Gastroesophageal sphincter (tissue), 4 donors: ENCODE data around the gene MECR. TPM values are rescaled to one million over a fixed set of nuclear protein-coding genes. Genes with fewer than 3 reads are reported as not detected.
A peak's percentile ranks its signal among the peaks of the same experiment; 100 is the strongest.

Experiments used
- ATAC-seq: fragments of 150-250 bp; one replicate; pipeline ENCODE4 v1.9.1; 2016; ENCODE audit warnings: mild to moderate bottlenecking, moderate library complexity
- H3K27ac ChIP-seq, 4 donors: fragments of 200-600 bp; sonication (generic) in 3 of 4; 1 replicate in 3 of 4; 2 replicates in 1 of 4; pipeline ENCODE4 v1.5.1; 2016 to 2019
- H3K27me3 ChIP-seq: fragments of 200-600 bp; sonication (generic); one replicate; pipeline ENCODE4 v1.5.1; 2019
- H3K36me3 ChIP-seq, 2 donors: fragments of 200-600 bp; sonication (generic); one replicate each; pipeline ENCODE4 v1.5.1; 2019; ENCODE audit warnings: control low read depth in 1 of 2
- H3K4me1 ChIP-seq, 3 donors: fragments of 200-600 bp; sonication (generic); 1 replicate in 2 of 3; 2 replicates in 1 of 3; pipeline ENCODE4 v1.5.1; 2016 to 2019; ENCODE audit warnings: control low read depth in 2 of 3
- H3K4me3 ChIP-seq, 2 donors: fragments of 200-600 bp; sonication (generic); one replicate each; pipeline ENCODE4 v1.5.1; 2019; ENCODE audit warnings: mild to moderate bottlenecking in 1 of 2, moderate library complexity in 1 of 2
- H3K9me3 ChIP-seq, 3 donors: fragments of 200-600 bp; sonication (generic); one replicate each; pipeline ENCODE4 v1.5.1; 2017 to 2019; ENCODE audit warnings: control low read depth in 2 of 3
- CTCF ChIP-seq, 4 experiments: fragments of 200-600 bp in 2 of 4; fragments of 450-650 bp in 2 of 4; sonication (generic) in 1 of 4; IDR thresholded peaks; one replicate each; pipeline ENCODE4 v1.5.1; 2017 to 2019; ENCODE audit warnings: antibody characterized with exemption in 4 of 4, mild to moderate bottlenecking in 2 of 4, moderate library complexity in 2 of 4
- EP300 ChIP-seq: sonication (generic); formaldehyde crosslinking; IDR thresholded peaks from one replicate; pipeline ENCODE4 v1.6.1; 2017; ENCODE audit warnings: antibody characterized with exemption, mild to moderate bottlenecking
- POLR2A ChIP-seq, 2 donors: fragments of 450-650 bp; IDR thresholded peaks; one replicate each; pipeline ENCODE4 v1.6.1; 2017; ENCODE audit warnings: antibody characterized with exemption in 2 of 2, mild to moderate bottlenecking in 2 of 2, moderate library complexity in 1 of 2
- POLR2AphosphoS5 ChIP-seq: sonication (generic); formaldehyde crosslinking; IDR thresholded peaks from one replicate; pipeline ENCODE4 v1.6.1; 2017; ENCODE audit warnings: antibody characterized with exemption
- WGBS, 2 donors: methylation state at CpG; one replicate each; pipeline ENCODE4 v1.1.5; 2018; ENCODE audit warnings: low coverage in 1 of 2; 5-methylcytosine and 5-hydroxymethylcytosine counted together
- total RNA-seq, 4 donors: library from RNA; depleted of rRNA; stranded (reverse); fragments of >200 nt; gene quantifications; one replicate each; pipeline ENCODE4 v1.1.0, GENCODE V29; 2016

The MECR gene
- total RNA-seq, 4 donors from 2014 or later = 8.2 to 17.1 (median 12.9) TPM

GRCh38 chr1:29243871-29244200 lies 13.1 kb upstream of the MECR start:
- ATAC-seq = no peak
- WGBS, 2 donors = 45 to 51% methylated on average over 2 to 3 of the region's 3 CpGs
- H3K4me3 ChIP-seq = no peak overlapping the region

GRCh38 chr1:29243023-29243870 lies 12.5 kb upstream of the MECR start:
- H3K4me1 ChIP-seq = peaks cover 0 to 7% (median 0%) of the 10 kb centered on the region in 3 donors
- TF ChIP-seq CTCF (IDR thresholded peaks at IDR 0.05) = no peak
- TF ChIP-seq POLR2AphosphoS5 = no peak
- TF ChIP-seq EP300 = no peak
- peaks cover 22% of the 10 kb centered on the region for H3K27me3 ChIP-seq
- H3K9me3 ChIP-seq = no peaks in the 10 kb centered on the region
- no peak for ATAC-seq
- H3K4me3 ChIP-seq = no peak overlapping the region
- H3K36me3 ChIP-seq = no peaks in the 10 kb centered on the region
- no peak overlapping the region for H3K27ac ChIP-seq
- 68 to 71% methylated on average over 7 to 9 of the region's 16 CpGs for WGBS, 2 donors

More at GRCh38 chr1:29243871-29244200, 13.1 kb upstream of the MECR start:
- H3K9me3 ChIP-seq = no peaks in the 10 kb centered on the region
- no peaks in the 10 kb centered on the region for H3K36me3 ChIP-seq
- TF ChIP-seq POLR2AphosphoS5 = no peak
- no peak for TF ChIP-seq POLR2A (IDR thresholded peaks at IDR 0.05)
- no peak for TF ChIP-seq CTCF (IDR thresholded peaks at IDR 0.05)
- TF ChIP-seq EP300 = no peak
- peaks cover 0 to under 1% (median 0%) of the 10 kb centered on the region in 3 donors for H3K4me1 ChIP-seq
- H3K27me3 ChIP-seq = peaks cover 16% of the 10 kb centered on the region
- no peak overlapping the region for H3K27ac ChIP-seq

- 100% methylated on average over 1 of the region's 2 CpGs; no CpG with 5 or more reads in 1 of the 2 donors for WGBS, 2 donors
- Histone ChIP-seq H3K9me3 (no peaks in the 10 kb centered on the region), H3K4me1 (peaks cover 0 to 25% (median 8%) of the 10 kb centered on the region in 3 donors), H3K36me3 (no peaks in the 10 kb centered on the region), H3K27me3 (peaks cover 34% of the 10 kb centered on the region), H3K4me3 (no peak overlapping the region), H3K27ac (no peak overlapping the region)
- ATAC-seq = no peak
- TF ChIP-seq CTCF (IDR thresholded peaks at IDR 0.05) (no peak), POLR2A (IDR thresholded peaks at IDR 0.05) (no peak), POLR2AphosphoS5 (no peak), EP300 (no peak)
Observed at GRCh38 chr1:29240986-29241385, 10.3 kb upstream of the MECR start.

- no peak overlapping the region for H3K4me3 ChIP-seq
- TF ChIP-seq CTCF (IDR thresholded peaks at IDR 0.05) = no peak
- TF ChIP-seq POLR2A (IDR thresholded peaks at IDR 0.05) = no peak
- no peak for TF ChIP-seq POLR2AphosphoS5
- no peak for TF ChIP-seq EP300
- H3K9me3 ChIP-seq = no peaks in the 10 kb centered on the region
- H3K27me3 ChIP-seq = peaks cover 34% of the 10 kb centered on the region
- WGBS, 2 donors = no CpG with 5 or more reads among the region's 4 CpGs
- no peaks in the 10 kb centered on the region for H3K36me3 ChIP-seq
- no peak for ATAC-seq
- no peak overlapping the region for H3K27ac ChIP-seq
- peaks cover 0 to 29% (median 9%) of the 10 kb centered on the region in 3 donors for H3K4me1 ChIP-seq
Observed at GRCh38 chr1:29240400-29240837, 9.7 kb upstream of the MECR start.

- Histone ChIP-seq H3K4me1 (peaks cover 0 to 29% (median 9%) of the 10 kb centered on the region in 3 donors), H3K27ac (peak overlapping the region in 1 of 4 donors; percentile 78), H3K36me3 (no peaks in the 10 kb centered on the region), H3K4me3 (no peak overlapping the region), H3K27me3 (peaks cover 44% of the 10 kb centered on the region), H3K9me3 (no peaks in the 10 kb centered on the region)
- ATAC-seq = no peak
- WGBS, 2 donors = 78% methylated on average over 5 of the region's 7 CpGs; no CpG with 5 or more reads in 1 of the 2 donors
- TF ChIP-seq POLR2AphosphoS5 (no peak), EP300 (no peak), POLR2A (IDR thresholded peaks at IDR 0.05) (no peak), CTCF (IDR thresholded peaks at IDR 0.05) (no peak)
Observed at GRCh38 chr1:29239142-29239541, 8.4 kb upstream of the MECR start.
